HPDE6-E6E7 (cell line): ENCODE measurements around the gene ARID1B.

ENCODE experiments used
- DNase-seq: peaks from one replicate; pipeline ENCODE4 v3.0.0; 2011; ENCODE audit warnings: missing footprints; ENCODE audit errors: extremely low spot score

The ARID1B gene

DNA sequence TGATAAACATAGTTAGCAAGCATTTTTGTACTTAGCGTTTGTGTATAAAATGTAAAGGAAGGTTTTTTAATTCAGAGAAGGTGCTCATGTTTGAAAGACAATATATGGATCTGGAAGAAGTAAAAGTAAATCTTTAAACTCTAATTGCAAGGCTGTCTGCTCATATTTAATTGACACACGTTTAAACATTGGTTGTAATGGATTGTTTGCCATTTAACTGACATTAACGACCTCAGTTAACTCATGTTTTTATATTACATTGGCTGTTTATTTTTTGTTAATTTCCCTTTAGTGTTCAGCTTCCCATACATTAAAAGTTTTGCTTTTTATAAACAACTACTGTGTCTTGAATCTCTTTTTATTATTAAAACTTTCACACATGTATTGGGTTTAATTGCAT lies 208.1 kb downstream of the ARID1B start:
- DNase-seq = no peak

DNA sequence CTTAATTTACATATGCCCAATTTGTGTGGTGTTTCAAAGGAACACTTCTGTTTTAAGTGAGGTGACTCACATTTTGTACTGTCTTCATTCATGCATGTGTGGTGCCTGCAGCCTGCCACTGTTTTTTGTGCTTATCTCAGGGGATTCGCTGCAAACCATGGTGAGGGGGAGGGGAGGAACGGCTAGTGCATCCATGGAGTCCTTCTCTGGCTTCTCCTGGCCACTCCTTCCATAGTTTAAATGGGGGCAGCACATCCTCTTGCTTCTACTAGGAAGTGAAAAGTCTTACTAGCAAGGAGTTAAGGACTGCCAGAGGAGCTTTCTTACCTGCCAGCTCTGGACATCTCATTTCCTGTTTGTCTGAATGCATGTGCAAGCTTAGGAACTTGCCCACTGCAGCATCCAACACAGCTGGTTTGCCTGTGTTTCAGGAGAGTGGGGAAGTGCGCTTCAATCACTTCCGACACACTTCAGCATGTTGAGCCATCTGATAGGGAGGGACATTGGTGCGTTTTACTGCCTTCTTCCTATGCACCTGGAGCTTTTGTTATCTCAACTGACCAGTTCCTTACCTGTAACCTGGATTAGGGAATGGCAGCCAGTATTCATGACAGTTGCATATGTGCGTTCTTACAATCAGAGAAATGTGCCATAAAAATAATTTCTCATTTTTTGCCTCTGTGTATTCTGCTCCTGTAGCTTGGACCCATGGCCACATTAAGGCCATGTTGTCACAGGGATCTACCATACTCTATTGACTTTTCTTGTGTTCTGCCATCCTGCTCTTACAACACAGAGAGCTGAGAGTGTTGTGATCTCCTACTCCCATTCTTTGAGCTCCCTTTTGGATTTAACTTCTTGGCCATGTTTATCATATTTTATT lies 211.3 kb downstream of the ARID1B start:
- DNase-seq = no peak

DNA sequence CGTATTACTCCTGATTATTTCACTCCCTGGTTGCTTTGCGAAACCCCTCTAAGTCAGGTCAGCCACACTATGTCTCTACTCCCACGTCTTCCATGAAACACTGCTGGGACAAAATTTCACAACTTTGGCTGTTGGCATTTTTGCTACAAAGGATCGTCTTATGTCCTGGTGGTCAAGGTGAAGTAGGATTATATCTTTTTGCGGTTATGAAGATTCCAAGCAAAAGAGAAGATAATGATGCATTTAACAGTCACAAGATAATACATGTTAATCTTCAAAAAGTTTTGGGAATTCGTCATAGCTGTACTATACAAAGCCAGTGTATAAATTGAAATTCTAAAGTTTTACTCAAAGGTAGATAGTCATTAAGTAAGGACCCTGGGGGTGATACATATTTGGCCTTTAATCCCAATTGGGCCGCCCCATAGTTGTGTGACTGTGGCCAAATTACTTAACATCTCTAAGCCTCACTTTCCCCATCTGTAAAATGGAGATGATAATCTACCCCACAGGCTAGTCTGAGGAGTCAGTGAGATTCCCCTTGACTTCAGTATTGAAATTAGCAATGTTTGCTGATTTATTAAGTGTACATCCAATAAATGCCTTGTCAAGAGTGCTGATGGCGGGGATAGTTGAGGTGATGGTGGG lies 212.1 kb downstream of the ARID1B start:
- DNase-seq = no peak

DNA sequence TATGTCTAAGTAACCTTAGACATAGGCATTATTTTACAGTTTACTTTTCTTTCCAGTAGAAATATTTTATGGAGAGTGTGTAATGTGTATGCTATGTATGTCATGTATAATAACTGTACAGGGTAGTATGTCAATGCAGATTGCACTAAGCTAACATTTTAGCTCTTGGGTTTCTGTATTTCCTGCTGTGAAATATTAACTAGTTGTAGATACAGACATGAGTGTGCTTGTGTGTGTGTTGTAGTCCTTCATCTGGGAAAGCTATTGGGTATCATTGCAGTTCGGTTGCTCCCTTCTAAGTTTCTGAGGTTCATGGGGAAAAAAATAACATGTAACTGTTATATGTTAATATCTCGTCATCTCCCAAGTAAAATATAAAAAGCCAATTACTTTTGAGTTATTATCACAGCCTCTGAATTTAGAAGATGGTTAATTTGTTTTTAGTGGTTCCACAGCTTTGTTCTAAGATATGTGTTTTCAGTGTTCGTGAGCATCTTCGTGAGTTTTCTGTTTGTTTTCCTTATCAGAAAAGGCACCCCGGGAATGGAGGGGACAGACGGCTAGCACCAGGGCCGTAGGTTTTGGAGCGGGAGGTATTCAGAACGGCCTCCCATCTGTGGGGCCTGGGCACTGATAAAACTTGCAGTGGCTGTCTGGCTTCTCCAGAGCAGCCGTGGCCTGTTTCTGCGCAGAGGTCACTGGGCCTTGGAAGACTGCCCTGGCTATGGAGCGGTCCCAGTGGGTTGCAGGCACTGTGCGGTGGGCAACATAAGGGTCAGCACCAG lies 215.0 kb downstream of the ARID1B start:
- DNase-seq = no peak

DNA sequence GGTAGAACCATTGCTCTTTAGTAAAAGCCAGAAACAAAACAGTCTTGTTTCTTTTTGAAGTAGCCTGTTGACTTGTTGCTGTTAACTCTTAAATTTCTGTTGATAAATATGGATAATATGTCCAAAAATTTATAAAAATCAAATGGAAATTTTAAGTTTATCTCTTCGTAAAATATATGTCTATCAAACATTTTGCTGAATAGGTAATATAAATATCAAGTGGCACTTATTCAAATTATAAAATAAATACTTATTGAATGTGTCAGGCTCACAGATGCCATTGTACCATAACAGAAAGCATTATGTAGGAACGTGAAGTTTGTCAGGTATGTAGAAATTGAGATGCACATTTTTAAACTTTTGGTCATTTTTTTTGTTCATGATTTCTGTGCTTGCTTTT lies 216.5 kb downstream of the ARID1B start:
- DNase-seq = no peak

DNA sequence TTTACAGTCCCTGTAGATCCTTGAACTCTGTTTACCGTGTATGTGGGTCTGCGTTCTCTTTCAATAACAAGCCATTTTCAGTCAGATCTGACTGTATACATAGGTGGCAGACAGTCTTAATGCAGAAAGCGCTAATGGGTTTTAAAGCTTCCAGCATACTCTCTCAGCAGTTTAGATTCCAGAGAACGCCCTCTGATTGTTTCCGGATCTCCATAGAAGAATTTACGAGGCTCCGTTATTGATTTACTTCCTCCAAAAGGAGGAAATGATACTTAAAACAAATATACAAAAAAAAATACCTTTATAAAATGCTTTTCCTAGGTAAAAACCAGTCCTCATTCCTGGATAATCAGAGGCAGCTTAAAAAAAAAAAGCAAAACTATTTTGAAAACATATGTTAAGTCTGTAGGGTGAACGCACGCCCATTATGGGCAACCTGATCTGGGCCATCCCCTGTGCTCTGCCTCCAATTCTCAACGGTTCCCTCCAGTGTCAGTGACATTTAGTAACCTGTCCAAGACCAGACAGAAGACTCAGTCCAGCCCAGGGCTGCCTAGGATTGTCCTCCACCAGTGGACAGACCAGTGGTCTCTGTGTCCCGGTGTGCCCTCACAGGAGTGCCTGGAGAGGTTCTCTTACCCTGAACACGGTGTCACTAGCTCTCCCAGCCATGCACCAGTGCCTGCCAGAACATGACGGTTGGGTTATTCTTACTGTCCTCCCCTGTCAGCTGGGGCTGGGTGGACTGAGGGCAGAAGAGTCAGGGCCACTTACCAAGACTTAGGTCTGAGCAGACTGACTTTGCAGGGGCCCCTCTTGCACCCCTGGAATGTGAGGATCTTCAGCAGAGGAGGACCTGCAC lies 217.3 kb downstream of the ARID1B start:
- DNase-seq = no peak

DNA sequence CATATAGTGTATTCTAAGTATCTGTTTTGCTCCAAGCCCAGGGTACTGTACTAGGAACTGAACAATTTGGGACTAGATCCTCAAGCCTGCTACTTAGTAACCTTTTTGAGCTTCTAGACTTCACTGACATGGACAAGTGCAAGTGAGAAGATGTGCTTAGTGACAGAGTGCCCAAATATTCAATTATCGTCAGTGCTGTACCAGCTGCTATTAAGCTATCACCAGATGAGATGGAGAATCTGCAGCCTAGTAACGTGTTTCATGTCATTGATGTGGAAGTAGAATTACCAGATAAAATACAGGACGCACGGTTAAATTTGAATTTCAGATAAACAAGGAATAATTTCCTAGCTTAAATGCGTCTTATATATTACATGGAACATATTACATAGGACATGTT lies 218.3 kb downstream of the ARID1B start:
- no peak for DNase-seq

DNA sequence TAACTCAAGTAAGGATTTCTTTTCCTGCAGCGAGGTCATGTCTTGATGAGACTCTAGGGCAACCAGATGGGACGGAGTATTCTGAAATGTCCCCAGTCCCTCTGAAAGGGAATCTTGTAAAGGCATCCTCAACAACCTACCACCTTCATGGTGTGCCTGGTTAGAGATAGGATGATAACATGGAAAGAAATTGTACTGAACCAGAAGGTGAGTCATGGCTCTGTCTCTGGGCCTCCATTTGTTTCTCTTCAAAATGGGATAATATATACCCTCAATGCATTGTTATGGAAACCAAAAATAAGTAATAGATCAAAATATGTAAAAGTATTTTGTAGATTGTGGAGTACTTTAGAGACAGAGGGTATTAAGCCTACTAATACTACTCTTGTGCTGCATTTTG lies 219.1 kb downstream of the ARID1B start:
- DNase-seq = no peak

DNA sequence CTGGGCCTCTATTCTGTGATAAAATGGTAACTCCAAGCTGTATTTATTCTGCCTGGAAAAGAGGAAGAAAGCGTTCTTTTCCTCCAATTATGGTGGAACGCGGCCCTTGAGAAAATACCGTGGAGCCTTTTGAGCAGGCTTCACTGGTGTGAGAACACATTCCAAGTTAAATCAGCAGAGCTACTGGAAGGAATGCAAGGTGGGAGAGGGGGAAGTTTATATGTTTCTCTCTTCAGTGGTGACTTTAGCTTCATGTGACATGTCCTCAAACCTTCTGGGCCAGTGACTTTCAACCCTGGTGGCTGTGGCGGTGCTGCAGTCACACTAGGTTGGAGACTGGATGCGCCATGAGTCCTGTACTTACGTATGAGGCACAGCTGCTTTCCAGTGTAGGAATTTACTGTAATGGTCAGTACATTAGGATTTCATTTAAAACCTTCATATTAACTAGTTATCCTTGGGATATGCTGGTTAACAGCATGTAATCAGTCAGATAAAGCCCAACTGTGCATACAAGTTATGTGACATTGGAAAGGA lies 221.7 kb downstream of the ARID1B start:
- DNase-seq = no peak

DNA sequence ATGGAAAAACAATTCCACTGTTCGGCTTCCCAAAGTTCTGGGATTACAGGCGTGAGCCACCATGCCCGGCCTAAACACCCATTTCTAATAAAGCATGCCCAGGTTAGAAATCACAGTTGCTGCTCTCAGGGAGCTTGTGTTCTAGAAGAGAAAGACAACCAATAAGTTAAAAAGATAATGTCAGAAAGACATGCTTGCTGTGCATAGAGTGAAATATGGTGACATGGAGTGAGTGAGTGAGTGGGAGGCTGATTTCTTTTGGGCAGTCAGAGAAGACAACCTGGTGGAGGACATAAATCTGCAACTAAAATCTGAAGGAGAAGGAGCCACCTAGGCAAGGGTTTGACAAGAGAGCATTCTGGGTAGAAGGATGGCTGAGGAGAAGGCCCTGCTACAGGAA lies 222.6 kb downstream of the ARID1B start:
- no peak for DNase-seq

DNA sequence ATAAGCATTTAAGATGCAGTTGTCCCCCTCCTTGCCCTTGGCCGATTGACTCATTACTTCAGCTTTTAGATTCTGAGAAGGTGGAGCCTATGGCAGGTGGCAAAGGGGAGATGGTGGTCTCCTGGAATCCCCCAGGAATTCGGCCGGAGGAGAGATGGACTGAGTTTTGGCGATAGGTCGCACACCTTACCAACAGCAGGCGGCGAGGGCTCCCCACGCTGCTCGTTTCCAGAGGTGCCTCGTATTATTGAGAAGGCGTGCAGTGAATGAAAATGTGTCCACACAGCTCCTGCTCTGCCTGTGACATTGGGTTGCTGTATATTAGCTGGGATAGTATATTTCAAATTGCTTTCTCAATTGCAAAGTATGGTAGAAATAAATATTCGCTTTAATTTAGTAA lies 224.5 kb downstream of the ARID1B start:
- DNase-seq = no peak

DNA sequence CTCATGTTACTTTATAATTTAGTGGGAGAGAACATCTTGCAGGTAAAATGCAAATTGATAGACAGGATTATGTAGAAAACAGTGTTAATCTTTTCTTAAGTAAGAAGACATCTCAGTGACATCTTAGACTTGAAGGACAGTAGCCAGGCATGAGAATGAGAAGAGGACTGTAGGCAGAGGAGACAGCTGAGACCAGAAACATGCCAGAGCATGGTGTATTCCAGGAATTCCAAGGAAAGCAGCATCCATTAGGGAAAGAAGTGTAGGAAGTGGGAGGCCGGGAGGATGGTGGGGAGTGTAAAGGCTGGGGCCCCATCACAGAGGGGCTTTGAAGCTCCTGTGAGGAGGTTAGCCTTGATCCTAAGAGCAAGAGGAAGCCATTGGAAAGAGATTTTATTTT lies 225.6 kb downstream of the ARID1B start:
- no peak for DNase-seq

DNA sequence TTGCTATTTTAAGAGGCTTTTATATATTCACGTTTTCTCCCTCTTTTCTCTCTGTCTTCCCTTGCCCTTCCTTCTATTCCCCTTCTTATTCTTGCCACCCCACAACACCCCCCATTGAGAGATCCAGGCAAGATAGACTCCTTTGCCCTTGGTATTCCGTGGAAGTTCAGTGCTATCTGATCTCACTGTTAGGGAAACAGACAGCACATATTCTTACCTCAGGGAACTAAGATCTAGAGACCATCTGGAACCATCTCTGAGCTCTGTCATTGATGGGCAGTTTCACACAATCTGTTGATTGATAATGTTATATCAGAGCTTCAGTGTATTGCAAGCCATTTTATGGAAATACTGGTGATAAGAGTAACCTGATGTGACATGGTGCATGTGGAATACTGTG lies 228.8 kb downstream of the ARID1B start:
- DNase-seq = no peak

DNA sequence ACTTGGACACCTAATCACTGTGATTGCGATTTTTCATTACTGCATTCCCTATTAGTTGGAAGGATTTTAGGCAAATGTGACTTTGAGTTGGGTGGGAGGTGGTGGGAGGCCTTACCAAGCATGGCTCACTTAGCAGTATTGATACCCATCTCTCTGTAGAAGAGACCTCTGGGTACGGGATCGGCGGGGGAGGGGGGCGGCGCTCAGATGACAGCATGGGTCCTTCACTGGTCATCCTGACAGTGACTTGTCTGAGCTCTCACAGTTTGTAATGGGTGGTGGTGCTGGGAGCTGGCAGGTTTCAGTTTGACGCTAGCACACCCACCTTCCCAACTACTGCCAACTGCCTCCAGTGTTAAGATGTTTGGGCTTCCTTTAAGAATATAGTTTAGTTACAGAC lies 231.4 kb downstream of the ARID1B start:
- no peak for DNase-seq

DNA sequence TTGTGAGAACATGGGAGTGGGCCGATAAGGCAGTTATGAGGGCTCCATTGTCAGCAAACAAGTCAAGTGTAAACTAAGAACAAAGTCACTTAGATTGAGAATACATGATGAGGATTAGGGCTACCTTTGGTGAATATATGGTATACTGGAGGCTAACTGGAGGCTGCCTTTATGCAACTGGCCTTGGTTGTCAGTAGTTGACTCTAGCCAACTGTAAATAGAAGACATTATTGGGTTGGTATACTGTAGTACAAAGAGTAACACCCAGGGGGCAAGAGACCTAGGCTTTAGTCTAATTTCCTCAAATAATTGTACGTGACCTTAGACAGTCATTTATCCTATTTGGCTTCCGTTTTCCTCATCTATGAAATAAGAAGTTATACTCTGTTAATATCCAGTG lies 235.2 kb downstream of the ARID1B start:
- no peak for DNase-seq

DNA sequence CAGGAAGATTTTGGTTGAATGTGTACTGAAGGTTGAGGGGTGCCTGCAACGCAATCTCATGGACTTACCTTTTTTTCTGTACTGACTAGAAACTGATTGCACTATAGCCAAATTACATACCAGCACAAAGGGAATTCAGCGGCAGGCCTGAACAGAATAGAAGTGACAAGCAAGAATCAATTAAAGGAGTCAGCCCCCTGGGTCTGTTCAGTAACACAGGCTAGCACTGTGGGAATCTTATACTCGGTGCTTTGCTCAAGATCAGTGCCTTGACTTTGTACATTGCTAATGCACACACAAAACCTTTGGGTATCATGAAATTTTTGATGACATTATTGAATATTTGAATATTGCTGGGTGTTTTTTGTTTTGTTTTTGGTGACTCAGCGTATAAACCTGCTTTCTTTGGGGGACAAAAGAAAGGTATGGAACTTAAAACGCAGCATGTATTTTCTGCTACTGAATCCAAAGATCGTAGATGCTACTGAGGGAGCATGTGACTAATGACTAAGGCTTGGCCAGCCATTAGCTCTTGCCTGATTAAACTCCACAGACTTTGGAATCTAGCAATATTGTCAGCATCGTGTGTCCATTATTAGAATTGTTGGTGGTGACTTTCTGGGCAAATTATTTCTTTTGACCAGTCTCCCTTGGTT lies 236.6 kb downstream of the ARID1B start:
- DNase-seq = no peak

DNA sequence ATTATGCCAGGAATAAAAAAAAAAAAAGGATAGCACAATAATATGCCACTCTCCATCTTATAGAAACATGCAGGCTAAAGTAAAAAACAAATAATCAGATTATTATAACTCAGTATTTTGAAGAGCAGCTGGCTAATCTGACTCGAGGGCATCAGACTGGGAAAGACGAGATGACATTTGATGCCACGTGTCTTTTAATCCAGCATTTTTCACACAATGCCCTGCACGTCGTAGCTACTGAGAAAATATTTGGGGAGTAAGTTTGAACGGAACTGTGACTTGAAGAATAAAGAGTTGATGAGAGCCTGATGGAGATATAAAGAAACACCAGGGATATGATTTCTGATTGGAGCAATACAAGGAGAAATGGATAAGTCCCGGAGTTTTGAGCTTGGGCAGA lies 237.7 kb downstream of the ARID1B start:
- DNase-seq = no peak

DNA sequence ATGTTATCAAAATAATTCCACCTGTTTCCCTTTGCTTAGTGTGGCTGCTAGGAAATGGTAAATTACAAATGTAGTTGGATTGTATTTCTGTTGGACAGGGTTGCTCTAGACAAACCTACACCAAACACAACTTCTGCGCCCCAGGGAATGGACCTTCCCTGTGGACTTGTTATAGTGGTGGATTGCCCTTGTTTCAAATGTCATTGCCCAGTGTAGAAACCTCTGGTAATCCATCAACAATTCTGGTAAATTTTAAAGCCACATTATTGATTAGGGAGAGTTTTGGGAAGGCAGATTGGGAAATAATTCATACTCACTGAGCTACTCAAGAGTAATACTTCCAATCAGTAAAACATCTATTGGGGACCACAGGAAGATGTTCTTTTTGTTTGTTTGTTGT lies 239.8 kb downstream of the ARID1B start:
- no peak for DNase-seq

DNA sequence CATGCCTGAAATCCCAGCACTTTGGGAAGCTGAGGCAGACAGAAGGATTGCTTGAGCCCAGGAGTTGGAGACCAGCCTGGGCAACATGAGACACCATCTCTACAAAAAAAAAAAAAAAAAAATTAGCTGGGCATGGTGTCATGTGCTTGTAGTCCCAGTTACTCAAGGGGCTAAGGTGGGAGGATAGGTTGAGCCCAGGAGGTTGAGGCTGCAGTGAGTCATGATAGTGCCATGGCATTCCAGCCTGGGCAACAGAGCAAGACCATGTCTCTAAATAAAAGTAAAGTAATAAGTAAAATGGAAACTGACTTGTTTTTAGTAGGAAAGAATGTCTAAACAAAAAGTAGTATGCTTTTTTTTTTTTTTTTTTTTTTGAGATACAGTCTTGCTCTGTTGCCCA lies 240.7 kb downstream of the ARID1B start:
- DNase-seq = no peak

DNA sequence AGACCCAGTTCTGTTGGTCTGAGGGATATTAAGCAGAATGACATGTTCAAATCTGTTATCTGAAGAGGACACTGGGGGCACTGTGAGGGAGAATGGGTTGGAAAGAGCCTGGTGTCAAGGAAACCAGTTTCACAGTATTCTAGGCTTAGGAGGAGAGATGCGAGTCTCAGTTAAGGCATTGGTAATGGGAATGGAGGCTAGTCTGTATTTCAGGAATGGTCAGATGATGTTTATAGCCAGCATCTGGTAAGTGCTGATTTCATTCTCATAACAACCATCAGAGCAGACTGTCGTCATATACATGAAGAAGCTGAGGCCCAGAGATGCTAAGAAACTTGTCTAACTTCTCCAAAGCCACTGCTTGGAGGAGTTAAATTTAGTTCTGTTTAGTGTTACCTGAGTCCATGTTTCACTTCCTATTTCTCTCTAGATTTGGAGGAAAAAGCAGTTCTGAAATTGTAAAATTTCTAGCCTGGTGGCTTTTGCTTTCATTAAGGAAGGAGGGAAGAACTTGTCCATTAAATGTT lies 242.0 kb downstream of the ARID1B start:
- no peak for DNase-seq

DNA sequence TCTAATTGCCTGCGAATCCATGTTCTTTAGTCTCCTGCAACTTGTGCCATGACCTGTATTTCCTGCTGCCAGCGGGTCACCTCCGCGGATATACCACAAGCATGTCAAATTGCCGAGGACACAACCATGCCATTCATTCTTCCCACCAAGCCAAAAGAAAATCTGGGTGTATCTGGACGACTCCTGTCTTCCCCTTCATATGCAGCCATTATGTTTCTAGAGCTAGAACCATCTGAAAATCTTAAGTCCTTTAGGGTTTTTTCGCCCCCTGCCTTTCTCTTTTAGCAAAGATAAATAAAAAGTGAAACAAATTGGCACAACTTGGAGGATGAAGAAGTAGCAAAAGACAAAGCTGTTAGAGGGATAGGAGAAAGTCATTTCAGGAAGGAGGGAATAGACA lies 242.6 kb downstream of the ARID1B start:
- DNase-seq = no peak
